ENCODE measurements around the gene LIPK.

Gene LIPK

DNA sequence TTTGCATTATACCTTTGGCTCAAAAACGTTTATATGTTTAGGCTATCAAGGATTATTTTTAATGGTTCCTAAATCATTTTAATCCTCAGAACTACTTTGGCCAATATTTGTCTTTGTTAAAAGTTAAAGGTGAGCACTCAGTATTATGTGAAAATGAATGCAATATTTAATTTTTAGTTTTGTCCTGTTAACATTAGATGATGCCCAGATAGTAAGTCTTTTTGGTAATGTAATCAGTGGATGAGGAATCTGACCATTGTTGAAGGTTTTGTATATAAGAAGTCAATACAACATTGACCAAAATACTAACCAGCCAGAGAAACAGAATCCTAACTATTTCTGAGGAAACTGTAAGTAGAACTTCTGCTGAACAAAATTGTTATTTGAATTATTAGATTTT is 41.9 kb upstream of the LIPK start, which contains the start of gene LIPF:
TSS of gene LIPF (plus strand) at position 301 of the 400 bp plus-strand sequence. CDS start 2,856 bp downstream, outside the sequence.
- no peak for DNase-seq (ENCODE audit: insufficient read length, low spot score)
- no peak for FAIRE-seq

DNA sequence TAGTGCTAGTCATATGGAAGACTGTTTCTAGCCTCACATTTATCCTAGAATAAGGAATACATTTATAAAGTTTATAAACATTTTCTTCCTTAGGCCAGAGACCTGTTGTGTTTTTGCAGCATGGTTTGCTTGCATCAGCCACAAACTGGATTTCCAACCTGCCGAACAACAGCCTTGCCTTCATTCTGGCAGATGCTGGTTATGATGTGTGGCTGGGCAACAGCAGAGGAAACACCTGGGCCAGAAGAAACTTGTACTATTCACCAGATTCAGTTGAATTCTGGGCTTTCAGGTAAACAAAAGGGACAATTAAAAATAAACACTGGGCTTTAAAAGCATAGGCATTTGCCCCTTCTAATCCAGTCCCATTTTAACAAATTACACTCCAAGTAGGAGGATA is 37.6 kb upstream of the LIPK start:
- DNase-seq (ENCODE audit: insufficient read length, low spot score) (no peak), FAIRE-seq (no peak)
- TF ChIP-seq, protein P1, sequence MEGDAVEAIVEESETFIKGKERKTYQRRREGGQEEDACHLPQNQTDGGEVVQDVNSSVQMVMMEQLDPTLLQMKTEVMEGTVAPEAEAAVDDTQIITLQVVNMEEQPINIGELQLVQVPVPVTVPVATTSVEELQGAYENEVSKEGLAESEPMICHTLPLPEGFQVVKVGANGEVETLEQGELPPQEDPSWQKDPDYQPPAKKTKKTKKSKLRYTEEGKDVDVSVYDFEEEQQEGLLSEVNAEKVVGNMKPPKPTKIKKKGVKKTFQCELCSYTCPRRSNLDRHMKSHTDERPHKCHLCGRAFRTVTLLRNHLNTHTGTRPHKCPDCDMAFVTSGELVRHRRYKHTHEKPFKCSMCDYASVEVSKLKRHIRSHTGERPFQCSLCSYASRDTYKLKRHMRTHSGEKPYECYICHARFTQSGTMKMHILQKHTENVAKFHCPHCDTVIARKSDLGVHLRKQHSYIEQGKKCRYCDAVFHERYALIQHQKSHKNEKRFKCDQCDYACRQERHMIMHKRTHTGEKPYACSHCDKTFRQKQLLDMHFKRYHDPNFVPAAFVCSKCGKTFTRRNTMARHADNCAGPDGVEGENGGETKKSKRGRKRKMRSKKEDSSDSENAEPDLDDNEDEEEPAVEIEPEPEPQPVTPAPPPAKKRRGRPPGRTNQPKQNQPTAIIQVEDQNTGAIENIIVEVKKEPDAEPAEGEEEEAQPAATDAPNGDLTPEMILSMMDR (IDR thresholded peaks at IDR 0.05; ENCODE audit: insufficient read depth, missing control alignments): no peak

More for the DNA sequence above, 41.9 kb upstream of the LIPK start, which contains the start of gene LIPF:
- TF ChIP-seq, protein P1 (IDR thresholded peaks at IDR 0.05; ENCODE audit: insufficient read depth, missing control alignments): no peak

DNA sequence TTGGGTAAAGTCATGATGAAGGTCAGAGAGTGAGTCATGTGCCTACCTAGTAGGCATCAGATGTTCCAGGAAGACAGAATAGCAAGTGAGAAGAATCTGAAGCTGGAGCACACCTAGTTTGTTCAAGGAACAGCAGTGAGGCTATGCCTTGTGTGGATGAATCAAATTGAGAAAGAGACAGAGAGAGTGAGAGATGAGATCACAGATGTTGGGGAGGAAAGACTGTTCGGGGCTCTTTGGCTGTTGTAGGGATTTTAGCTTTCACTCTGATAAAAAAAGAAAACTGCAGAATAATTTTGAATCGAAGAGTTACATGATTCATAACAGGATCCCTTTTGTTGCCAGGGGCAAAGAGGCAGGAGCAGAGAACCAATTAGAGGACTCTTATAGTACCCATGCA is 35.6 kb upstream of the LIPK start:
- FAIRE-seq: no peak
- TF ChIP-seq, protein P1 (IDR thresholded peaks at IDR 0.05; ENCODE audit: insufficient read depth, missing control alignments): no peak
- no peak for DNase-seq (ENCODE audit: insufficient read length, low spot score)

DNA sequence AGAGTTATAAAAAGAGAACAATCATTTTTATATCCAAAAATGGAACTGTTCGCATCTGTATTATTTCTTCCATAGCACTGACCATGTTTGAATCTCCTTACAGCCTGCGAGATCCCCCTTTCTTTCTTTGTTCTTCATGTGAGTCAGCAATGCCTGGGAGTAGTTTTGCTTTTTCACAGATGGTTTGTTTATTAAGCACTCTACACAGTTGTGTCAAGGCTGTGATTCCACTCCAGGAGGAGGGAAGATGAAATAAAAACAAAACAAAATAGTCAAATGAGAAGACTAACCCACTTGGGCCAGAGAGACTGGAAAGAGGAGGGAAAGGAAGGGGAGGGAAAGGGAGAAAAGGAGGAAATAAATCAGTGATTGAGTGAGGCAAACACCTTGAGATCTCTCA is 34.0 kb upstream of the LIPK start:
- TF ChIP-seq, protein P1 (IDR thresholded peaks at IDR 0.05; ENCODE audit: insufficient read depth, missing control alignments): no peak
- no peak for DNase-seq (ENCODE audit: insufficient read length, low spot score)
- FAIRE-seq: no peak

DNA sequence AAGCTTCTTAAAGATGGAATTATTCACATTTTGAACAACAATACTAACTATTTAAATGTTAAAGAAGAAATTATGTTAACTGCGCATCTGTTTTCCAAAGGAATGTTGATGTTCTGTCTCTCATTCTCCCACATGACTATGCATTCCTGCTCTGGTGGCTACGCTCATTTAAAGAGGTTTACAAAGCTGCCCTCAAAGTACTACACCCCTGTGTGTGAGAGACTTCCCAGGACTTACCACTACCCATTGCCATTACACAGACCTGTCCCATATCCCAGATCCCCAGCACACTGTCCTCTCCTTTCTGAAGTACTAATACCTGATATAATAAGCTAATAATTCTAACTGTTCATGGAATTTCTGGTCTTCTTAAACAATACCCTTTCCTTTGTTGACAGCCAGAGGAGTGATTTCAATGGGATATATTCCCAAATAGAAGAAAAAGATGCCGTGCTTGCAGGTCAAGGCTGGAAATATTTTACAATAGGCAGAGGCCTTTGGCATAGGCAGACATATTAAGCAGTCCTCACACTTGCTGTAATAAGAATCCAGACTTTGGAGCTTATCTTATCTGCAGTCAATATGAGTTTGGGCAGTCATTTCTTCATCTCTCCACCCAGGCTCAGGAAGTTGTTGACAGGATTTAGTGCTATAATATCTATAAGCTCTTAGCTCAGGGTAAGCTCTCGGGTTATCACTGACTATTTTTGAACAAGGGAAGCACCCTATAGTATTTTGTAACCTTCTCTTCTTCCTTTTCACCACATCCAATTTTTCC is 29.6 kb upstream of the LIPK start:
- TF ChIP-seq, protein P1 (IDR thresholded peaks at IDR 0.05; ENCODE audit: insufficient read depth, missing control alignments): no peak
- FAIRE-seq (no peak), DNase-seq (ENCODE audit: insufficient read length, low spot score) (no peak)

DNA sequence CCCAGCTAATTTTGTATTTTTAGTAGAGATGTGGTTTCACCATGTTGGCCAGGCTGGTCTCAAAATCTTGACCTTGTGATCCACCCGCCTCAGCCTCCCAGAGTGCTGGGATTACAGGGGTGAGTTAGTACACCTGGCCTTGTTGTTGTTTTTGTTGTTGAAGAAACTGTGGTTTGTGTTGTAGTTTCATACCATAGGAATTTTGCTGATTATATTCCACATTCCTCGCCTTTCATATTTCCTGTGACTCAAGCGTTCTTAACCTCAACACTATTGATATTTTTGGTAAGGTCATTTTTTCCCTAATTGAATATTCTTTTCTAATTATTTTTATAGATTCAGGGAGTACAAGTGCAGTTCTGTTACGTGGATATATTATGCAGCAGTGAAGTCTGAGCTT is 25.1 kb upstream of the LIPK start:
- DNase-seq (ENCODE audit: insufficient read length, low spot score) (no peak), FAIRE-seq (no peak)
- TF ChIP-seq, protein P1 (IDR thresholded peaks at IDR 0.05; ENCODE audit: insufficient read depth, missing control alignments): no peak

DNA sequence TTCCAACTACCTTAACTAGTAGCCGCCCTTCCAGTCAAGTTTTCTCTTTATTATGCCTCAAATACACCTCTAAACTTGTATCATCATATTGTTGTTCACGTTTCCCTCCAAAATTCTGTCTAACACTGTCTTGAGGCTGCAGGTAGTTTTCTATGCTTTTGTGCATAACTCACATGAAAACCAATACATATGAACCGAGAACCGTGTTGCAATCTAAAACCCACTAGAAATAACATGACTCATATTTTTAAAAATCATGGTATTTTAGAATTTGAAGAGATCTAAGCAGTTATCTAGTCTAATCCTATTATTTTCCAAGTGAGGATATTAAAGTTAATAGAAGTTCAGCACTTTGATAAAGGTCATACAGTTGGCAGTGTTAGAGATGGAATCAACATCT is 23.6 kb upstream of the LIPK start:
- TF ChIP-seq, protein P1 (IDR thresholded peaks at IDR 0.05; ENCODE audit: insufficient read depth, missing control alignments): no peak
- FAIRE-seq: no peak
- no peak for DNase-seq (ENCODE audit: insufficient read length, low spot score)
